H9 (cell line): ENCODE results near the gene ZNF407. TPM values are rescaled to one million over a fixed set of nuclear protein-coding genes. Genes with fewer than 3 reads are reported as not detected.

Experiments
- DNase-seq: peaks from one replicate; pipeline ENCODE4 v3.0.0-alpha.2; 2017
- H2AFZ ChIP-seq: one replicate; pipeline ENCODE4 v1.6.1; 2013; ENCODE audit warnings: mild to moderate bottlenecking, low read length, control low read depth, moderate library complexity
- H2AK5ac ChIP-seq: 2 replicates; pipeline ENCODE4 v1.6.1; 2013; ENCODE audit warnings: low read length, control low read depth, mixed read lengths; ENCODE audit not compliant: insufficient read length
- H2BK120ac ChIP-seq: one replicate; pipeline ENCODE4 v1.6.1; 2013; ENCODE audit warnings: low read depth, mild to moderate bottlenecking, low read length, control low read depth, inconsistent platforms; ENCODE audit not compliant: poor library complexity, severe bottlenecking
- H2BK12ac ChIP-seq: 2 replicates; pipeline ENCODE4 v1.6.1; 2013; ENCODE audit warnings: low read length, control low read depth, mixed read lengths, low read depth; ENCODE audit not compliant: insufficient read length
- H2BK15ac ChIP-seq: 2 replicates; pipeline ENCODE4 v1.6.1; 2013; ENCODE audit warnings: low read depth, low read length, control low read depth
- H2BK20ac ChIP-seq: one replicate; pipeline ENCODE4 v1.6.1; 2013; ENCODE audit warnings: low read depth, mild to moderate bottlenecking, low read length, control low read depth, inconsistent platforms; ENCODE audit not compliant: poor library complexity, severe bottlenecking
- H2BK5ac ChIP-seq: 2 replicates; pipeline ENCODE4 v1.6.1; 2013; ENCODE audit warnings: low read length, control low read depth, mixed read lengths; ENCODE audit not compliant: insufficient read length
- H3K14ac ChIP-seq: 2 replicates; pipeline ENCODE4 v1.6.1; 2013; ENCODE audit warnings: low read length, control low read depth; ENCODE audit not compliant: insufficient read depth
- H3K18ac ChIP-seq: 2 replicates; pipeline ENCODE4 v1.6.1; 2013; ENCODE audit warnings: low read depth, mild to moderate bottlenecking, mixed read lengths, low read length, control low read depth; ENCODE audit not compliant: insufficient read length
- H3K23ac ChIP-seq: 2 replicates; pipeline ENCODE4 v1.6.1; 2013; ENCODE audit warnings: low read length, control low read depth, mixed read lengths, low read depth; ENCODE audit not compliant: insufficient read length
- H3K23me2 ChIP-seq: 2 replicates; pipeline ENCODE4 v1.6.1; 2013; ENCODE audit warnings: low read depth, mild to moderate bottlenecking, mixed read lengths, low read length, control low read depth; ENCODE audit not compliant: insufficient read length, poor library complexity, severe bottlenecking
- H3K27ac ChIP-seq: 2 replicates; pipeline ENCODE4 v1.5.1; 2013; ENCODE audit warnings: low read length, control low read depth, mixed read lengths, low read depth; ENCODE audit not compliant: insufficient read length
- H3K27me3 ChIP-seq: 2 replicates; pipeline ENCODE4 v1.6.1; 2013; ENCODE audit warnings: low read length, control low read depth, inconsistent platforms; ENCODE audit not compliant: insufficient read depth
- H3K4ac ChIP-seq: 2 replicates; pipeline ENCODE4 v1.6.1; 2013; ENCODE audit warnings: low read depth, mild to moderate bottlenecking, control low read depth, inconsistent platforms, low read length, moderate library complexity
- H3K4me1 ChIP-seq: 2 replicates; pipeline ENCODE4 v1.6.1; 2013; ENCODE audit warnings: low read length, control low read depth, inconsistent platforms; ENCODE audit not compliant: insufficient read depth
- H3K4me2 ChIP-seq: 2 replicates; pipeline ENCODE4 v1.6.1; 2013; ENCODE audit warnings: low read length, control low read depth, mixed read lengths; ENCODE audit not compliant: insufficient read length, insufficient read depth
- H3K56ac ChIP-seq: 2 replicates; pipeline ENCODE4 v1.6.1; 2013; ENCODE audit warnings: low read depth, mild to moderate bottlenecking, mixed read lengths, low read length, control low read depth; ENCODE audit not compliant: insufficient read length
- H3K79me1 ChIP-seq: 2 replicates; pipeline ENCODE4 v1.6.1; 2013; ENCODE audit warnings: low read depth, mild to moderate bottlenecking, moderate library complexity, low read length, control low read depth, inconsistent platforms; ENCODE audit not compliant: insufficient read depth, poor library complexity, severe bottlenecking
- H3K79me2 ChIP-seq: 2 replicates; pipeline ENCODE4 v1.6.1; 2013; ENCODE audit warnings: low read length, control low read depth, inconsistent platforms; ENCODE audit not compliant: insufficient read depth
- H3K9ac ChIP-seq: 2 replicates; pipeline ENCODE4 v1.6.1; 2013; ENCODE audit warnings: low read length, control low read depth, mixed read lengths; ENCODE audit not compliant: insufficient read length; ENCODE audit errors: extremely low read depth
- H3K9me3 ChIP-seq: one replicate; pipeline ENCODE4 v1.6.1; 2013; ENCODE audit warnings: low read depth, low read length, inconsistent platforms; ENCODE audit not compliant: control insufficient read depth
- H3T11ph ChIP-seq: one replicate; pipeline ENCODE4 v1.6.1; 2013; ENCODE audit warnings: mild to moderate bottlenecking, low read length, control low read depth, inconsistent platforms
- H4K20me1 ChIP-seq: one replicate; pipeline ENCODE4 v1.6.1; 2013; ENCODE audit not compliant: control insufficient read depth, insufficient read length, insufficient read depth
- H4K5ac ChIP-seq: 2 replicates; pipeline ENCODE4 v1.6.1; 2013; ENCODE audit warnings: low read depth, mild to moderate bottlenecking, mixed read lengths, low read length, control low read depth; ENCODE audit not compliant: insufficient read length
- H4K8ac ChIP-seq: replicated peaks from 2 replicates; pipeline ENCODE4 v1.6.1; 2013; ENCODE audit warnings: low read length, control low read depth, mixed read lengths, low read depth; ENCODE audit not compliant: insufficient read length
- H4K91ac ChIP-seq: 2 replicates; pipeline ENCODE4 v1.6.1; 2013; ENCODE audit warnings: low read depth, mild to moderate bottlenecking, moderate library complexity, mixed read lengths, low read length, control low read depth; ENCODE audit not compliant: insufficient read length
- H3K27ac Mint-ChIP-seq, 3 experiments: 2 replicates in 2 of 3; 3 replicates in 1 of 3; pipeline ENCODE4 v1.8.0; 2020 to 2021; ENCODE audit warnings: mixed read lengths in 3 of 3, mild to moderate bottlenecking in 1 of 3, moderate library complexity in 1 of 3
- H3K27me3 Mint-ChIP-seq: 2 replicates; pipeline ENCODE4 v1.8.0; 2021; ENCODE audit warnings: low read depth, mild to moderate bottlenecking, moderate library complexity, mixed read lengths
- H3K36me3 Mint-ChIP-seq, 3 experiments: 2 replicates in 2 of 3; 3 replicates in 1 of 3; pipeline ENCODE4 v1.8.0; 2020 to 2021; ENCODE audit warnings: low read depth in 3 of 3, mixed read lengths in 3 of 3; ENCODE audit not compliant: insufficient read depth in 1 of 3
- H3K4me1 Mint-ChIP-seq, 2 experiments: 2 replicates each; pipeline ENCODE4 v1.8.0; 2020; ENCODE audit warnings: mixed read lengths in 2 of 2
- H3K4me3 Mint-ChIP-seq, 2 experiments: 2 replicates in 1 of 2; 3 replicates in 1 of 2; pipeline ENCODE4 v1.8.0; 2020 to 2021; ENCODE audit warnings: mild to moderate bottlenecking in 2 of 2, mixed read lengths in 2 of 2, moderate library complexity in 1 of 2
- H3K9me3 Mint-ChIP-seq, 2 experiments: 2 replicates in 1 of 2; 3 replicates in 1 of 2; pipeline ENCODE4 v1.8.0; 2020; ENCODE audit warnings: mild to moderate bottlenecking in 2 of 2, mixed read lengths in 2 of 2, moderate library complexity in 1 of 2
- WGBS: extraction: QIAGEN DNeasy Blood & Tissue Kit; methylation state at CpG from one replicate; pipeline ENCODE4 v1.1.7; 2013; ENCODE audit warnings: missing lambda C conversion rate, low lambda C conversion rate, mixed read lengths; ENCODE audit not compliant: insufficient read length; ENCODE audit errors: extremely low coverage; 5-methylcytosine and 5-hydroxymethylcytosine counted together
- total RNA-seq: library from RNA; stranded (reverse); gene quantifications from 2 replicates; pipeline ENCODE4 v1.2.1, GENCODE V29; 2021
- TF ChIP-seq, protein P1 (sequence below): fragments of 200-600 bp; sonication (generic); conservative IDR thresholded peaks from 3 replicates; pipeline ENCODE4 v1.8.0; 2021; ENCODE audit warnings: antibody characterized with exemption, mild to moderate bottlenecking

The ZNF407 gene
- total RNA-seq, 1 experiment from 2014 or later, result 8.7 TPM

DNA sequence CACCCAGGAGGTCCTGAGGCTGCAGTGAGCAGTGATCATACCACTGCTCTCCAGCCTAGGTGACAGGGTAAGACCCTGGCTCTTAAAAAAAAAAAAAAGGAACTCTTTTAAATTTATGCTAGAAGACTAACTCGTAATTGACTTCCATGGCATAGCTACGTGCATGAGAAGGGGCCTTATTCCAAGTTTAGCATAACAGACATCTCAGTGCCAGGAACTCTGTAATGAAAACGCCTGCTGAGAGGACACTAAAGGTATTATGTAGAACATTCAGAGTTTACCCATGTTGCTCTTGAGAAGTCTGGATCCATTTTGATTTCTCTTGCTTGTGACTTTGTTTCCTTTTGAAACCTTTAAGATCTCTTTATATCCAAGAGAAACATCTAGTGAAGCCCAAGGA lies 276.0 kb downstream of the ZNF407 start:
- H4K8ac ChIP-seq, result no peak overlapping the region
- H2BK12ac ChIP-seq, result no peak overlapping the region
- H3K79me1 ChIP-seq, result no peaks in the 10 kb centered on the region
- Mint-ChIP-seq H3K27ac (peak overlapping the region in 1 of 3 experiments; percentile 84; a peak in 1 of 7 replicates), H3K4me1 (peaks cover 34 to 40% of the 10 kb centered on the region in 2 experiments), H3K4me3 (no peak overlapping the region), H3K9me3 (no peaks in the 10 kb centered on the region), H3K27me3 (no peaks in the 10 kb centered on the region), H3K36me3 (no peaks in the 10 kb centered on the region)
- no peak overlapping the region for H3K4ac ChIP-seq
- H2BK120ac ChIP-seq, result no peak overlapping the region
- H3K27ac ChIP-seq, result no peak overlapping the region
- no peak overlapping the region for H3K23ac ChIP-seq
- no peak for DNase-seq
- H2AK5ac ChIP-seq, result no peak overlapping the region
- H3T11ph ChIP-seq, result no peak overlapping the region
- H4K20me1 ChIP-seq, result no peaks in the 10 kb centered on the region
- no peak overlapping the region for H3K18ac ChIP-seq
- no peaks in the 10 kb centered on the region for H3K79me2 ChIP-seq
- no peak overlapping the region for H2BK20ac ChIP-seq
- H2BK5ac ChIP-seq, result no peak overlapping the region
- H3K4me2 ChIP-seq, result no peak overlapping the region
- TF ChIP-seq, protein P1, sequence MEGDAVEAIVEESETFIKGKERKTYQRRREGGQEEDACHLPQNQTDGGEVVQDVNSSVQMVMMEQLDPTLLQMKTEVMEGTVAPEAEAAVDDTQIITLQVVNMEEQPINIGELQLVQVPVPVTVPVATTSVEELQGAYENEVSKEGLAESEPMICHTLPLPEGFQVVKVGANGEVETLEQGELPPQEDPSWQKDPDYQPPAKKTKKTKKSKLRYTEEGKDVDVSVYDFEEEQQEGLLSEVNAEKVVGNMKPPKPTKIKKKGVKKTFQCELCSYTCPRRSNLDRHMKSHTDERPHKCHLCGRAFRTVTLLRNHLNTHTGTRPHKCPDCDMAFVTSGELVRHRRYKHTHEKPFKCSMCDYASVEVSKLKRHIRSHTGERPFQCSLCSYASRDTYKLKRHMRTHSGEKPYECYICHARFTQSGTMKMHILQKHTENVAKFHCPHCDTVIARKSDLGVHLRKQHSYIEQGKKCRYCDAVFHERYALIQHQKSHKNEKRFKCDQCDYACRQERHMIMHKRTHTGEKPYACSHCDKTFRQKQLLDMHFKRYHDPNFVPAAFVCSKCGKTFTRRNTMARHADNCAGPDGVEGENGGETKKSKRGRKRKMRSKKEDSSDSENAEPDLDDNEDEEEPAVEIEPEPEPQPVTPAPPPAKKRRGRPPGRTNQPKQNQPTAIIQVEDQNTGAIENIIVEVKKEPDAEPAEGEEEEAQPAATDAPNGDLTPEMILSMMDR, result no peak
- no CpG with 5 or more reads among the region's 3 CpGs for WGBS
- no peaks in the 10 kb centered on the region for H3K23me2 ChIP-seq
- H3K4me1 ChIP-seq, result no peaks in the 10 kb centered on the region; the same call in 1 of the 2 replicates
- H3K14ac ChIP-seq, result no peak overlapping the region
- H3K9ac ChIP-seq, result no peak overlapping the region
- no peak overlapping the region for H4K5ac ChIP-seq
- H3K27me3 ChIP-seq, result no peaks in the 10 kb centered on the region
- H2AFZ ChIP-seq, result no peak overlapping the region
- no peak overlapping the region for H4K91ac ChIP-seq
- no peaks in the 10 kb centered on the region for H3K9me3 ChIP-seq
- H3K56ac ChIP-seq, result no peak overlapping the region
- no peak overlapping the region for H2BK15ac ChIP-seq
